ENCODE data around the gene SRSF9.

Gene SRSF9

DNA sequence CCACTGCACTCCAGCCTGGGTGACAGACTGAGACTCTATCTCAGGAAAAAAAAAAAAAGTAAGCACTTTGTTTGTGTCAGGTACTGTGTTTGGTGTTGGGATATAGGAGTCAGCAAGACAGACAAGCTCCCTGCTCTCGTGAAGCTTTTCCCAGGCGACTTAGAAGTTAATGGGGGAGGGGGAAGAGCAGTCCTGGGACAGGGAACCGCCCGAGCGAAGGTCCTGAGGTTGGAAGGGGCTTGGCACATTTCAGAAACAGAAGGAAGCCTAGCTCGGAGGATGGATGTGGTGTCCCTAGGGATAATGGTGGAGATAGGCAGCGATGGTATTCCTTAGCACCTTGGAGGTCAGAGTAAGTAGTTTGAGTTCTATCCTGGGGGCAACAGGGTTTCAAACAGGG, 40.2 kb downstream of the SRSF9 start:
- TF ChIP-seq EGR1 (IDR thresholded peaks at IDR 0.05) (no peak), ZBTB7A (IDR thresholded peaks at IDR 0.05; ENCODE audit: low read depth) (no peak), TCF12 (IDR thresholded peaks at IDR 0.05; ENCODE audit: low read depth) (no peak), CEBPB (IDR thresholded peaks at IDR 0.05) (no peak), TAF1 (IDR thresholded peaks at IDR 0.05; ENCODE audit: low read depth) (no peak), YY1 (IDR thresholded peaks at IDR 0.05; ENCODE audit: low read depth) (no peak), RAD21 (IDR thresholded peaks at IDR 0.05; ENCODE audit: low read depth) (no peak), NFIC (IDR thresholded peaks at IDR 0.05) (no peak), TEAD4 (IDR thresholded peaks at IDR 0.05) (no peak)
- TF ChIP-seq, protein P1, sequence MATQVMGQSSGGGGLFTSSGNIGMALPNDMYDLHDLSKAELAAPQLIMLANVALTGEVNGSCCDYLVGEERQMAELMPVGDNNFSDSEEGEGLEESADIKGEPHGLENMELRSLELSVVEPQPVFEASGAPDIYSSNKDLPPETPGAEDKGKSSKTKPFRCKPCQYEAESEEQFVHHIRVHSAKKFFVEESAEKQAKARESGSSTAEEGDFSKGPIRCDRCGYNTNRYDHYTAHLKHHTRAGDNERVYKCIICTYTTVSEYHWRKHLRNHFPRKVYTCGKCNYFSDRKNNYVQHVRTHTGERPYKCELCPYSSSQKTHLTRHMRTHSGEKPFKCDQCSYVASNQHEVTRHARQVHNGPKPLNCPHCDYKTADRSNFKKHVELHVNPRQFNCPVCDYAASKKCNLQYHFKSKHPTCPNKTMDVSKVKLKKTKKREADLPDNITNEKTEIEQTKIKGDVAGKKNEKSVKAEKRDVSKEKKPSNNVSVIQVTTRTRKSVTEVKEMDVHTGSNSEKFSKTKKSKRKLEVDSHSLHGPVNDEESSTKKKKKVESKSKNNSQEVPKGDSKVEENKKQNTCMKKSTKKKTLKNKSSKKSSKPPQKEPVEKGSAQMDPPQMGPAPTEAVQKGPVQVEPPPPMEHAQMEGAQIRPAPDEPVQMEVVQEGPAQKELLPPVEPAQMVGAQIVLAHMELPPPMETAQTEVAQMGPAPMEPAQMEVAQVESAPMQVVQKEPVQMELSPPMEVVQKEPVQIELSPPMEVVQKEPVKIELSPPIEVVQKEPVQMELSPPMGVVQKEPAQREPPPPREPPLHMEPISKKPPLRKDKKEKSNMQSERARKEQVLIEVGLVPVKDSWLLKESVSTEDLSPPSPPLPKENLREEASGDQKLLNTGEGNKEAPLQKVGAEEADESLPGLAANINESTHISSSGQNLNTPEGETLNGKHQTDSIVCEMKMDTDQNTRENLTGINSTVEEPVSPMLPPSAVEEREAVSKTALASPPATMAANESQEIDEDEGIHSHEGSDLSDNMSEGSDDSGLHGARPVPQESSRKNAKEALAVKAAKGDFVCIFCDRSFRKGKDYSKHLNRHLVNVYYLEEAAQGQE (IDR thresholded peaks at IDR 0.05; ENCODE audit: low read depth): no peak
- TF ChIP-seq, protein P2, sequence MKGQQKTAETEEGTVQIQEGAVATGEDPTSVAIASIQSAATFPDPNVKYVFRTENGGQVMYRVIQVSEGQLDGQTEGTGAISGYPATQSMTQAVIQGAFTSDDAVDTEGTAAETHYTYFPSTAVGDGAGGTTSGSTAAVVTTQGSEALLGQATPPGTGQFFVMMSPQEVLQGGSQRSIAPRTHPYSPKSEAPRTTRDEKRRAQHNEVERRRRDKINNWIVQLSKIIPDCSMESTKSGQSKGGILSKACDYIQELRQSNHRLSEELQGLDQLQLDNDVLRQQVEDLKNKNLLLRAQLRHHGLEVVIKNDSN (IDR thresholded peaks at IDR 0.05): no peak
- TF ChIP-seq, protein P3, sequence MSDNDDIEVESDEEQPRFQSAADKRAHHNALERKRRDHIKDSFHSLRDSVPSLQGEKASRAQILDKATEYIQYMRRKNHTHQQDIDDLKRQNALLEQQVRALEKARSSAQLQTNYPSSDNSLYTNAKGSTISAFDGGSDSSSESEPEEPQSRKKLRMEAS (IDR thresholded peaks at IDR 0.05): no peak

DNA sequence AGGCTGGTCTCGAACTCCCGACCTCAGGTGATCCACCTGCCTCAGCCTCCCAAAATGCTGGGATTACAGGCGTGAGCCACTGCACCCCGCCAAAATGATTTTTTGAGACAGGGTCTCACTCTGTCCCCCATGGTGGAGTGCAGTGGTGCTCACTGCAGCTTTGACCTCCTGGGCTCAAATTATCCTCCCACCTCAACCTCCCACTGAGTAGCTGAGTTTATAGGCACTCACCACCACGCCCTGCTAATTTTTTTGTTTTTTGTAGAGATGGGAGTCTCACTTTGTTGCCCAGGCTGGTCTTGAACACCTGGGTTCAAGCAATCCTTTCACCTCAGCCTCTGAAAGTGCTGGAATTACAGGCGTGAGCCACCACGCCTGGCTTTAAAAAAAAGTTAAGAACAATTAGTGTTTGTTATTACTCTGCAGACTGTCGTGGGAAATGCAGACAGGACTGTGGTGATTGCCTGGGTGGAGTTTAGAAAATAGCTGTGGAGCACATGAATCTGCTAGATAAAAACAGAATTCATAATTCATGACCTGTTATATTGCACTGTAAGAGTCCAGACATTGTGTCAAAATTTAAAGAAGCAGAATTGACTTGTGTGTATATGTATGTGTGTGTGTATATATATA, 40.8 kb downstream of the SRSF9 start:
- TF ChIP-seq, protein P2 (IDR thresholded peaks at IDR 0.05): no peak
- no peak for TF ChIP-seq TEAD4 (IDR thresholded peaks at IDR 0.05)
- no peak for TF ChIP-seq RAD21 (IDR thresholded peaks at IDR 0.05; ENCODE audit: low read depth)
- TF ChIP-seq, protein P3 (IDR thresholded peaks at IDR 0.05): no peak
- TF ChIP-seq NFIC (IDR thresholded peaks at IDR 0.05): no peak
- TF ChIP-seq TAF1 (IDR thresholded peaks at IDR 0.05; ENCODE audit: low read depth): no peak
- no peak for TF ChIP-seq CEBPB (IDR thresholded peaks at IDR 0.05)
- no peak for TF ChIP-seq EP300 (IDR thresholded peaks at IDR 0.05; ENCODE audit: borderline replicate concordance)
- TF ChIP-seq FOXM1 (IDR thresholded peaks at IDR 0.05; ENCODE audit: borderline replicate concordance, low read depth): no peak
- no peak for TF ChIP-seq CREB1 (IDR thresholded peaks at IDR 0.05; ENCODE audit: low read depth)

DNA sequence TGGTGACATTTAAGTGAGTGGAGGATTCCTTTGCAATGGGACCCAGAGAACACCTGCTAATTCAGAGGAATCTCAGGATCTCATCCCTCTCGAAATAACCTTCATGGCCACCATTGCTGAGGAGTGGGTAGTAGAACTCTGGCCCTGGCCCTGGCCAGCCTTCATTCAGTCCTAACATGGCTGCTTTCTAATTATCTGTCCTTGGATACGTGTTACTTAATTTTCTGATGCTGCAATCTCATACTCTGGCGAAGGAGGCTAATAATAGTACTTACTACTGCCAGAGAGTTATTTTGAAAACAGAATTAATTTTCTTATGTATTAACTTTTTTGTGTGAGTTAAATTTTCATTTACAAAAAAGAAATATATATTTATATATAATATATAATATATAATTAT, 43.8 kb downstream of the SRSF9 start:
- no peak for TF ChIP-seq YY1 (IDR thresholded peaks at IDR 0.05; ENCODE audit: low read depth)
- no peak for TF ChIP-seq ZBTB7A (IDR thresholded peaks at IDR 0.05; ENCODE audit: low read depth)
- TF ChIP-seq EP300 (IDR thresholded peaks at IDR 0.05; ENCODE audit: borderline replicate concordance): no peak
- no peak for TF ChIP-seq TEAD4 (IDR thresholded peaks at IDR 0.05)
- TF ChIP-seq, protein P3 (IDR thresholded peaks at IDR 0.05): no peak
- no peak for TF ChIP-seq RAD21 (IDR thresholded peaks at IDR 0.05; ENCODE audit: low read depth)
- no peak for TF ChIP-seq EGR1 (IDR thresholded peaks at IDR 0.05)
- TF ChIP-seq, protein P1 (IDR thresholded peaks at IDR 0.05; ENCODE audit: low read depth): no peak
- TF ChIP-seq NFIC (IDR thresholded peaks at IDR 0.05): no peak
- TF ChIP-seq CEBPB (IDR thresholded peaks at IDR 0.05): no peak
- no peak for TF ChIP-seq TCF12 (IDR thresholded peaks at IDR 0.05; ENCODE audit: low read depth)
- no peak for TF ChIP-seq TAF1 (IDR thresholded peaks at IDR 0.05; ENCODE audit: low read depth)
- TF ChIP-seq, protein P2 (IDR thresholded peaks at IDR 0.05): no peak
- no peak for TF ChIP-seq FOXM1 (IDR thresholded peaks at IDR 0.05; ENCODE audit: borderline replicate concordance, low read depth)
- no peak for TF ChIP-seq CREB1 (IDR thresholded peaks at IDR 0.05; ENCODE audit: low read depth)

DNA sequence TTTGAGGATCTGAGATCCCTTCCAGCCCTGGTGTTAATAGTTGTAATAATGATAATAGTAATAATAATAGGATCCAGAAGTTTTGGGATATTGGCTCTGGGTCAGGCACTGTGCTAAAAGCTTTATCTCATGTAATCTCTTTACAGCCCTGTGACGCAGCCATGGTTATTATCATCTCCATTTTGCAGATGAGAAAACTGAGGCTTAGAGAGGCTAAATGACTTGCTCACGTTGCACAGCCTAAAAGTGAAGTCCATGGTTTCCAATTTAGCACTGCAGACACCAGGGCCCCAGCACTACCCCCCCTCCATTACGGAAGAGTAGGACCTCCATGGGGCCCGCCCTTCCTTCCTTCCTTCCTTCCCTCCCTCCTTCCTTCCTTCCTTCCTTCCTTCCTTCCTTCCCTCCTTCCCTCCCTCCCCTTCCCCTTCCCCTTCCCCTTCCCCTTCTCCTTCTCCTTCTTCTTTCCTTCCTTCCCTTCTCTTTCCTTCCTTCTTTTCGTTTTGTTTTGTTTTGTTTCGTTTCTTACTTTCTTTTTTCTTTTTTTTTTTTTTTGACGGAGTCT, 46.6 kb downstream of the SRSF9 start:
- TF ChIP-seq EP300 (IDR thresholded peaks at IDR 0.05; ENCODE audit: borderline replicate concordance): no peak
- no peak for TF ChIP-seq EGR1 (IDR thresholded peaks at IDR 0.05)
- TF ChIP-seq CEBPB (IDR thresholded peaks at IDR 0.05): no peak
- TF ChIP-seq, protein P1 (IDR thresholded peaks at IDR 0.05; ENCODE audit: low read depth): no peak
- no peak for TF ChIP-seq TCF12 (IDR thresholded peaks at IDR 0.05; ENCODE audit: low read depth)
- TF ChIP-seq NFIC (IDR thresholded peaks at IDR 0.05): no peak
- no peak for TF ChIP-seq TEAD4 (IDR thresholded peaks at IDR 0.05)
- TF ChIP-seq, protein P2 (IDR thresholded peaks at IDR 0.05): no peak
- TF ChIP-seq TAF1 (IDR thresholded peaks at IDR 0.05; ENCODE audit: low read depth): no peak
- TF ChIP-seq, protein P3 (IDR thresholded peaks at IDR 0.05): no peak
- no peak for TF ChIP-seq CREB1 (IDR thresholded peaks at IDR 0.05; ENCODE audit: low read depth)
